Measurements from ENCODE around the gene THSD4. TPM values are rescaled to one million over a fixed set of nuclear protein-coding genes. Genes with fewer than 3 reads are reported as not detected.

The THSD4 gene
- total RNA-seq, 1 donor from 2014 or later: not detected

DNA sequence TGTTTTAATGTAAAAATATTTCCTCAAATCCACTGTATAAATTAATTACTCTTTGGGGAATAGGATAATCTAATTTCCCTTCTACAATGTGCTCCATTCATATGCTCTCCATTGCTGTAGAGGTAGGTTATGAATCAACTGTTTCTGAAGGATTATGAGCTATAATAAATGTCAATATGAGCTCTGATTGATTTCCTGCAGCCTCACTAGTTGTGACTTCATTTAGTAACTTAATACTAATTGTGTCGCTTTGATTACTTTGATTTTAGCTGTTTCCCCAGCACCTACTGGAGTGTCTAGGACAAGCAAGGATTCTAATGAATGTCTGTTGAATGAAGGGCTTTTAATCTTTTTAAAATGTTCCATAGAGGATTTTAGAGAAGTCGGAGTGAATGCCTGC, 458.3 kb downstream of the THSD4 start:
- Mint-ChIP-seq H3K4me1 (ENCODE audit: low read depth) (no peaks in the 10 kb centered on the region), H3K36me3 (ENCODE audit: low read depth) (no peaks in the 10 kb centered on the region), H3K27me3 (ENCODE audit: low read depth) (peaks cover 15% of the 10 kb centered on the region), H3K4me3 (ENCODE audit: low read depth) (no peak overlapping the region), H3K27ac (no peak overlapping the region), H3K9me3 (no peaks in the 10 kb centered on the region)
- no peak for DNase-seq (ENCODE audit: low spot score)
- intact Hi-C loops (cut with micrococcal nuclease): no loop called here

DNA sequence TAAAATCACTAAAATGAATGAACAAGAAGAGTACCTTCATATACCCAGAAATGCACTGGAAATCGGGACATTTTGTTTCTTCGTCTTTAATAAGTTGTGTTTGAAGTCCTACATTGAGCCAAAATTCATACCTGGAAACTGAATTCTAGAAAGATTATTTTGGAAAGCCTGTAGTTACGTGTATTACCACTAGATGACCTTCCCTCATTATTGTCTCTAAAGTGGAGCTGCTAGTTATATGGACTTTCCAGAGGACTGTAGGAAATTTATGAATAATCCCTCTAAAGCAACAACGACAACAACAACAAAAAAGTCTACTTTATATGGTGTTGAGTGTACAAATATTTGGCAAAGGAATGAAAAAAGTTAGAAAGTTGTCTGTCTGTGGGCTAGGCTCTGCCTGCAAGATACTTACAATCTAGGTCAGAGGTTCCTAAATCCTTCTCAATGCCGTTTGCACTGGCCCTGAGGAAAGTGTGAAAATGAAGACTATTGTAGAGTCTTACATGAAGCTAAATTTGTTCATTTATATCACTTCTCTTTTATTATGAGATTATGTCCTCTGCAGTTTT, 460.3 kb downstream of the THSD4 start:
- intact Hi-C loops (cut with micrococcal nuclease): loop anchor here (5.0 kb wide), 1 partner anchor 157 kb away; no protein-coding TSS in a partner anchor
- H3K36me3 Mint-ChIP-seq (ENCODE audit: low read depth): no peaks in the 10 kb centered on the region
- H3K27me3 Mint-ChIP-seq (ENCODE audit: low read depth): peaks cover 13% of the 10 kb centered on the region
- H3K4me3 Mint-ChIP-seq (ENCODE audit: low read depth): no peak overlapping the region
- H3K27ac Mint-ChIP-seq: no peak overlapping the region
- no peak for DNase-seq (ENCODE audit: low spot score)
- H3K4me1 Mint-ChIP-seq (ENCODE audit: low read depth): no peaks in the 10 kb centered on the region
- H3K9me3 Mint-ChIP-seq: no peaks in the 10 kb centered on the region

DNA sequence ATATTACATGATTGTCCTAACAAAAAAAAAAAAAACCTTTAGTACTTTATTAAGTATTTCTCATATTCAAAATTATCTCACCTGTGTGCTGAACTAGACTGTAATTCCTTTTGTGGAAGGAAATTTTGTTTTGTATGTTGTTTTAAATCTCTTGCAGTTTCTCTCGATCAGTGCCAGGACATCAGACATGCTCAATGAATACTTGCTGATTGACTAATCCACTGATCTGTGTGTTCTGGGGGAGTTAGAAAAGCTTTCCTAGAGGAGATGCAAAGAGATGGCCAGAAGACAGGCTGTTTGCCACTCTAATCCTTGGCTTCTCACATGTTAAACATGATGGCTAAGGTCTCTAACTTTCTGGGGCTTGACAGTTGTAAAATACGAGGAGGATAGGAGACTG, 461.8 kb downstream of the THSD4 start:
- Mint-ChIP-seq H3K36me3 (ENCODE audit: low read depth) (no peaks in the 10 kb centered on the region), H3K27me3 (ENCODE audit: low read depth) (peaks cover 13% of the 10 kb centered on the region), H3K27ac (no peak overlapping the region), H3K4me1 (ENCODE audit: low read depth) (no peaks in the 10 kb centered on the region), H3K4me3 (ENCODE audit: low read depth) (no peak overlapping the region), H3K9me3 (no peaks in the 10 kb centered on the region)
- no peak for DNase-seq (ENCODE audit: low spot score)
- intact Hi-C loops (cut with micrococcal nuclease): loop anchor here (5.0 kb wide), 1 partner anchor 155 kb away; no protein-coding TSS in a partner anchor

DNA sequence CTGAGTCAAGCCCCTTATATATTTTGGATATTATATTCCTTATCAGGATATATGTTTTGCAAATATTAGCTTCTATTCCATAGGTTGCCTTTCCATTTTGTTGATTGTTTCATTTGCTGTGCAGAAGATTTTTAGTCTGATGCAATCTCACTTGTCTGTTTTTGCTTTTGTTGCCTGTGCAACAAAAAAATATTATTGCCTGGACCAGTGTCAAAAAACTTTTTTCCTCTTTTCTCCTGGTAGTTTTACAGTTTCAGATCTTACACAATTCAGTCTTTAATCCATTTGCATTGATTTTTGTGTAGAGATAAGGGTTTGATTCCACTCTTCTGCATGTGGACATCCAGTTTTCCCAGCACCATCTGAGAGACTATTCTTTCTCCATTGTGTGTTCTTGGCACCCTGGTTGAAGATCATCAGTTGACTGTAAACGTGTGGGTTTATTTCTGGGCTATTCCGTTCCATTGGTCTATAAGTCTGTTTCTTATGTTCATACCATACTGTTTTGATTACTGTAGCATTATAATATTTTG, 466.2 kb downstream of the THSD4 start:
- Mint-ChIP-seq H3K36me3 (ENCODE audit: low read depth) (no peaks in the 10 kb centered on the region), H3K27me3 (ENCODE audit: low read depth) (peaks cover 15% of the 10 kb centered on the region), H3K27ac (no peak overlapping the region), H3K4me3 (ENCODE audit: low read depth) (no peak overlapping the region), H3K4me1 (ENCODE audit: low read depth) (no peaks in the 10 kb centered on the region), H3K9me3 (peaks cover 8% of the 10 kb centered on the region)
- no peak for DNase-seq (ENCODE audit: low spot score)
- intact Hi-C loops (cut with micrococcal nuclease): no loop called here

DNA sequence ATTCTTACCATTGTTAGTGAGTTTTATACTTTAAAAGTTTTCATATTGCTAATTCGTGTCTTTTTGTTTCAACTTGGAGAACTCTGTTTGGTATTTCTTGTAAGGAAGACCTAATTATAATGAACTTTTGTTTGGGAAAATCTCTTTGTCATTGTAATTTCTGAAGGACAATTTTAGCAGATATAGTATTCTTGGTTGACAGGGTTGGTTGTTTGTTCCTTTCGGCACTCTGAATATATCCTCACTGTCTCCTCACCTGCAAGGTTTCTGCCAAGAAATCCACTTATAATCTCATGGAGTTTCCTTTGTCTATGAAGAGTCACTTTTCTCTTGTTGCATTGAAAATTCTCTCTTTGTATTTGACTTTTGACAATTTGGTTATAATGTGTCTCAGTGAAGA, 469.9 kb downstream of the THSD4 start:
- DNase-seq (ENCODE audit: low spot score): no peak
- H3K27me3 Mint-ChIP-seq (ENCODE audit: low read depth): peaks cover 15% of the 10 kb centered on the region
- peaks cover 8% of the 10 kb centered on the region for H3K9me3 Mint-ChIP-seq
- H3K36me3 Mint-ChIP-seq (ENCODE audit: low read depth): no peaks in the 10 kb centered on the region
- intact Hi-C loops (cut with micrococcal nuclease): no loop called here
- no peak overlapping the region for H3K27ac Mint-ChIP-seq
- H3K4me3 Mint-ChIP-seq (ENCODE audit: low read depth): no peak overlapping the region
- no peaks in the 10 kb centered on the region for H3K4me1 Mint-ChIP-seq (ENCODE audit: low read depth)

DNA sequence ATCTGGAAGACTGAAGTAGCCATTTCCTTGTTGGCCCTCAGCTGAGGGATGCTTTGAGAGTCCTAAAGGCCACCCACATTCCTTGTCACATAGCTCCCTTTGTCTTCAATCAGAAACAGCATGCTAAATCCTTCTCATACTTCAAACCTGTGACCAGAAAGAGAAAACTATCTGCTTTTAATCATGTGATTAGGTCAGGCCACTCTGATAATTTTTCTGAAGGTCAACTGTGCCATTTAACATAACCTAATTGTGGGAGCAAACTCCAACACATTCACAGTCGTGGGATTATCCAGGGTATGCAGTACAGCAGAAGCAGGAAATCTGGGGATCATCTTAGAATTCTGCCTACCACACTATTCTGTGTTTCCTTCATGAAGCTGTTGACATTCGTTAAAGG, 471.2 kb downstream of the THSD4 start:
- Mint-ChIP-seq H3K4me1 (ENCODE audit: low read depth) (no peaks in the 10 kb centered on the region), H3K27me3 (ENCODE audit: low read depth) (peaks cover 13% of the 10 kb centered on the region), H3K36me3 (ENCODE audit: low read depth) (no peaks in the 10 kb centered on the region), H3K9me3 (peaks cover 8% of the 10 kb centered on the region), H3K4me3 (ENCODE audit: low read depth) (no peak overlapping the region), H3K27ac (no peak overlapping the region)
- intact Hi-C loops (cut with micrococcal nuclease): no loop called here
- DNase-seq (ENCODE audit: low spot score): no peak

DNA sequence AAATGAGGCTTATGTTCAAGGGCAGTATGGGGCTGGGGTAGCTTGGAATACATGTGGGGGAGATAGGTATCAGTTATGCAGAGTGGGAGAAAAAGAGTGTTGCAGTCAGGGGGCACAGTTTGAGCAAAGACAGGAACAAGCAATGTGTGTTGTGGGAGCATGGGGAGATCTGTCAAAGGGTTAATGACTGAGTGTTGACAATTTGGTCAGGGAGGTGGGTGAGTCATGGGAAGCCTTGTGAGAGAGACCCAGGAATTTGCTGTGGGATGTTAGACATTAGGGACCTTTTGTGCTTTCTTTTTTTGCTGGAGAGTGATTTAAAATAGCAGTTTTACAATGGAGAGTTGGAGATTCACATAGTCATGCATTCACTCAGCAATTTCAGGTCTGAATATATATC, 473.5 kb downstream of the THSD4 start:
- no peak overlapping the region for H3K27ac Mint-ChIP-seq
- intact Hi-C loops (cut with micrococcal nuclease): no loop called here
- H3K27me3 Mint-ChIP-seq (ENCODE audit: low read depth): peaks cover 9% of the 10 kb centered on the region
- H3K36me3 Mint-ChIP-seq (ENCODE audit: low read depth): no peaks in the 10 kb centered on the region
- no peak for DNase-seq (ENCODE audit: low spot score)
- H3K9me3 Mint-ChIP-seq: peaks cover 8% of the 10 kb centered on the region
- H3K4me1 Mint-ChIP-seq (ENCODE audit: low read depth): no peaks in the 10 kb centered on the region
- no peak overlapping the region for H3K4me3 Mint-ChIP-seq (ENCODE audit: low read depth)

DNA sequence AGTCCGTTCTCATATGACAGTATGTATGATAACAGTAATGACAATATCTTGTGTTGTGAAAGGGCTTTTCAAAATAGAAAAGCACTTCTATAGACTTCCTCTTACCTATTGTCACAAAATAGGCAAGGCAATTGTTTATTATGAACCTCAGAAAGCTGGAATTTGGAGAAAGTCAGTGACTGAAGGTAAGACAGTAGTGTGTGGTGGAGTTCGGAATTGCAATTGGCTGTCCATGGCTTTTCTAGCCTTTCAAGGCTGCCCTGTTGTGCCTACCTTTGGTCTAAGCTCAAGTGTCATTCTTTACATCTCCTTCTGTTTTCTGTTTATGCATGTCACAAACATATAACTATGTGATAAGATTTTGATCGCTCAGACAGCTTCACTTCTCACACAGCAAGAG, 475.8 kb downstream of the THSD4 start:
- H3K4me1 Mint-ChIP-seq (ENCODE audit: low read depth): no peaks in the 10 kb centered on the region
- no peak overlapping the region for H3K27ac Mint-ChIP-seq
- DNase-seq (ENCODE audit: low spot score): no peak
- no peak overlapping the region for H3K4me3 Mint-ChIP-seq (ENCODE audit: low read depth)
- no peaks in the 10 kb centered on the region for H3K36me3 Mint-ChIP-seq (ENCODE audit: low read depth)
- H3K9me3 Mint-ChIP-seq: no peaks in the 10 kb centered on the region
- intact Hi-C loops (cut with micrococcal nuclease): no loop called here
- peaks cover 8% of the 10 kb centered on the region for H3K27me3 Mint-ChIP-seq (ENCODE audit: low read depth)

DNA sequence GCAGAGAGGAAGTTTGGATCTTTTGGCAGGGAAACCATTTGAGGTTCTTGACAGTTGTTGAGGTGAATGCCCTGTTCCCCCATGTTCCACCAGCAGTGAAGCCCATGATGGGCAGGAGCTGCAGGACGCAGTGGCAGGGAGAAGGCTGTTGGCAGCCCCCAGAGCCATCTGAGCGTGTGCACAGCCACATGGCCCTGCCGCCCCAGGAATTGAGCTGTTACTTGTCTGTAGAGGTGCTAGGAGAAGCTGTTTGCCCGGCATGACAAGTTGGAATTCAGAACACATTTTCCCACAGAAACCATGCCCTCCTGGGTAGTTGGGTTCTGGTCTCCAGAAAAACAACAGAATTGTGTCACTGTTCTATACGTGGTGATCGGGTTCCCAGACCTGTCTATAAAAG, 476.9 kb downstream of the THSD4 start:
- no peaks in the 10 kb centered on the region for H3K4me1 Mint-ChIP-seq (ENCODE audit: low read depth)
- H3K27ac Mint-ChIP-seq: no peak overlapping the region
- no peak overlapping the region for H3K4me3 Mint-ChIP-seq (ENCODE audit: low read depth)
- intact Hi-C loops (cut with micrococcal nuclease): no loop called here
- no peaks in the 10 kb centered on the region for H3K9me3 Mint-ChIP-seq
- peaks cover 10% of the 10 kb centered on the region for H3K27me3 Mint-ChIP-seq (ENCODE audit: low read depth)
- no peaks in the 10 kb centered on the region for H3K36me3 Mint-ChIP-seq (ENCODE audit: low read depth)
- no peak for DNase-seq (ENCODE audit: low spot score)

DNA sequence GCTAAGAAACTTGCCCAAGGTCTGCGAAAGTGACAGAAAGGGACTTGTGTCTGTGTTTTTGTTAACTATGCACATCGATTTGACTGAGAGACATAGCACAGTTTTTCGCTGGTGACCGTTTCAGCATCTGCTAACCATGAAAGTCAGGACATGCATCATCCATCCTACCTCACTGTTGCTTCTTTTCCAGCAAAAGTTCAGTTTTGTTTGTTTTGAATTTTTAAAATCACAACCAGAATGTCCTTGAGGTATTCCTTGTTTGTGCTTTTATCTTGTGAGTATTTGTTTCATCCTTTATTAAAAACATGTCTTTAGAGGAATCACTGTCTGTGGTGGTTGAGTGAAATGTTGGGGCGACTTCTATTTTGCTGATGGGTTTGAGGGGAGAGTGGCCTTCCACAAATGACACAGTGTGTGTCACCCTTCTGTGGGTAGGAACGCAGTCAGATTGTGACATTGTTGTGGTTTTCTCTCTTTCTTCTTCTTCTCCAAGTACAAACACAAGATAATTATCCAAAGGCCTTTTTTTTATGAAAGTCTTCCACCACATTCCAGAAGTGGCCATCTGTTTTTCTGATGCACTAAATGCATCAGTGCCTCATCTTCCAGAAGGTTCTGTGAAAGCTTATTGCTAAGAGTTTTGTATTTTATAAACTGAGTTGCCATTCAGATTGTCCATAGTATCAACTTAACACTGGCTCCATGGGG, 480.7 kb downstream of the THSD4 start:
- Mint-ChIP-seq H3K4me1 (ENCODE audit: low read depth) (no peaks in the 10 kb centered on the region), H3K36me3 (ENCODE audit: low read depth) (no peaks in the 10 kb centered on the region), H3K27ac (no peak overlapping the region), H3K9me3 (no peaks in the 10 kb centered on the region), H3K27me3 (ENCODE audit: low read depth) (peaks cover 9% of the 10 kb centered on the region), H3K4me3 (ENCODE audit: low read depth) (no peak overlapping the region)
- intact Hi-C loops (cut with micrococcal nuclease): no loop called here
- no peak for DNase-seq (ENCODE audit: low spot score)

DNA sequence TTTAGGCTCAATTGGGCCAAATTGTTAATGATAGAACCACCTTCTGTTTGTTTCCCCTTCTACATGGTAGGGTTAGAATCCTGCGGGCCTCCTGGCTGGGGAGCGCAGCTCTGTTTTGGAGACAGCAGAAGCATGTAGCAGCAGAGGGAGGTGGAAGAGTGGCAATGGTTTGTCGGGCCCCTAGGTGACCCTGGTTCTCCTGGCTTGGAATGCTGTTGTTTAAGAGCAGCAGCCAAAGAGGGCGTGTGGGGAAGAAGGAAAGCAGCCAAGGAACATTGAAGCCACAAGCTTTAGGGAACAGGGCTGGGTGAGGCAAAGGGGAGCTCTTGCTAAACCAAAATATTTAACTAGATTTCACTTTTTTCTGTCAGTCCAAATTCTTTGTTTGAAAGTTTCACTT, 481.4 kb downstream of the THSD4 start:
- Mint-ChIP-seq H3K9me3 (no peaks in the 10 kb centered on the region), H3K36me3 (ENCODE audit: low read depth) (no peaks in the 10 kb centered on the region), H3K4me3 (ENCODE audit: low read depth) (no peak overlapping the region), H3K27me3 (ENCODE audit: low read depth) (peaks cover 9% of the 10 kb centered on the region), H3K27ac (no peak overlapping the region), H3K4me1 (ENCODE audit: low read depth) (no peaks in the 10 kb centered on the region)
- intact Hi-C loops (cut with micrococcal nuclease): no loop called here
- DNase-seq (ENCODE audit: low spot score): no peak

DNA sequence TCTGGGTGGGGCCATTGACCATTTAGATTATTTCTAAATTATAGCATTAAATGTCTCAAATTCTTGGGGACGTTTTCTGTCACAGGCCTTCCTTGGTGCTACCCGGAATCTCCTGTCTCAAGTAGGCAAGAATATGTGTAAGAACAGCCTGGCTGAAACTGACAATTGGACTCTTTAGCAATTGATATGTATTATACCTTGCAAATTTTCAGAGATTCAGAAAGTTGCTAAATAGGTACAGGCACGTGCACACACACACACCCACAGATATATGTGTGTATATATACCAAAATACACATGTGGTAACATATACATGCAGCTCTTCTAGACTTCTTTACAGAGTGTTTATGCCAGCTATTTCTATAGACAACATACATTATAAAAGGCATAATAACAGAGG, 481.9 kb downstream of the THSD4 start:
- no peaks in the 10 kb centered on the region for H3K36me3 Mint-ChIP-seq (ENCODE audit: low read depth)
- DNase-seq (ENCODE audit: low spot score): no peak
- no peaks in the 10 kb centered on the region for H3K9me3 Mint-ChIP-seq
- no peak overlapping the region for H3K4me3 Mint-ChIP-seq (ENCODE audit: low read depth)
- H3K4me1 Mint-ChIP-seq (ENCODE audit: low read depth): no peaks in the 10 kb centered on the region
- H3K27me3 Mint-ChIP-seq (ENCODE audit: low read depth): peaks cover 7% of the 10 kb centered on the region
- no peak overlapping the region for H3K27ac Mint-ChIP-seq
- intact Hi-C loops (cut with micrococcal nuclease): no loop called here

DNA sequence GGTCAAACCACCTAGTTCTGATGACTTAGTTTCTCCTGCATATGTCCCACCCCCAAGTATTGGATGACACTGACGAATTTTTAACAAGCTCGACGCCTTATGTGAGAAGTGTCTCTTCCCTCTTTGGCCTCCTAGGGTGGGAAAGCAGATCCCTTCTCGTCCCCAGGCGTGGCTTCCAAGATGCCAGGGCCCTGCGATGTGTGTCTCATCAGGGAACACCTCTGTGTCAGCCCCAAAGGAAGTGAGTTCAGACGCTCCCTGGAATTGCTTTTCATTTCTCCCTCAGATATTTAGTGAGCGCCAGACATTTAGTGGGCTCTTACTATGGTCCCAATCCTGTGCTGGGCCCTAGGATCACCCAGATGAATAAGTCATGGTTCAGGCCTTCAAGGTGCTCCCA, 482.4 kb downstream of the THSD4 start:
- Mint-ChIP-seq H3K27ac (no peak overlapping the region), H3K9me3 (no peaks in the 10 kb centered on the region), H3K4me1 (ENCODE audit: low read depth) (no peaks in the 10 kb centered on the region), H3K36me3 (ENCODE audit: low read depth) (no peaks in the 10 kb centered on the region), H3K27me3 (ENCODE audit: low read depth) (peaks cover 7% of the 10 kb centered on the region), H3K4me3 (ENCODE audit: low read depth) (no peak overlapping the region)
- intact Hi-C loops (cut with micrococcal nuclease): no loop called here
- DNase-seq (ENCODE audit: low spot score): no peak
